Heart left ventricle (tissue), 16 donors: Measurements from ENCODE around the gene C5orf15. TPM values are rescaled to one million over a fixed set of nuclear protein-coding genes. Genes with fewer than 3 reads are reported as not detected.

Source experiments
- ATAC-seq, 4 donors: fragments of 200-7000 bp; cut with Tn5 transposase; one replicate each; pipeline ENCODE4 v1.9.1; 2020 to 2022; ENCODE audit warnings: moderate library complexity in 4 of 4, mild to moderate bottlenecking in 3 of 4, moderate number of reproducible peaks in 1 of 4
- DNase-seq, 5 donors: peaks; one replicate each; pipeline ENCODE4 v3.0.0-alpha.2; 2020
- H3K27ac ChIP-seq, 12 donors: fragments of 200-600 bp; sonication (generic) in 4 of 12; one replicate each; pipeline versions ENCODE4 v1.5.0 to v1.8.0; 2016 to 2022; ENCODE audit warnings: mild to moderate bottlenecking in 2 of 12
- H3K27me3 ChIP-seq, 9 donors: fragments of 200-600 bp; sonication (generic) in 2 of 9; one replicate each; pipeline versions ENCODE4 v1.5.1 to v1.8.0; 2016 to 2022; ENCODE audit warnings: mild to moderate bottlenecking in 3 of 9
- H3K36me3 ChIP-seq, 9 donors: fragments of 200-600 bp; sonication (generic) in 2 of 9; one replicate each; pipeline versions ENCODE4 v1.5.0 to v1.8.0; 2018 to 2022; ENCODE audit warnings: mild to moderate bottlenecking in 2 of 9
- H3K4me1 ChIP-seq, 12 donors: fragments of 200-600 bp; sonication (generic) in 4 of 12; one replicate each; pipeline versions ENCODE4 v1.5.0 to v1.8.0; 2016 to 2022; ENCODE audit warnings: mild to moderate bottlenecking in 3 of 12
- H3K4me3 ChIP-seq, 12 donors: fragments of 200-600 bp; sonication (generic) in 4 of 12; one replicate each; pipeline versions ENCODE4 v1.5.0 to v1.8.0; 2017 to 2022; ENCODE audit warnings: mild to moderate bottlenecking in 9 of 12, moderate library complexity in 4 of 12
- H3K9me3 ChIP-seq, 12 donors: fragments of 200-600 bp; sonication (generic) in 4 of 12; one replicate each; pipeline versions ENCODE4 v1.5.0 to v1.8.0; 2016 to 2022; ENCODE audit warnings: mild to moderate bottlenecking in 1 of 12
- CTCF ChIP-seq, 12 donors: fragments of 200-600 bp; sonication (generic) in 4 of 12; IDR thresholded peaks; one replicate each; pipeline versions ENCODE4 v1.5.0 to v1.8.0; 2018 to 2022; ENCODE audit warnings: antibody characterized with exemption in 12 of 12, mild to moderate bottlenecking in 5 of 12
- POLR2A ChIP-seq, 2 donors: fragments of 450-650 bp; IDR thresholded peaks; one replicate each; pipeline ENCODE4 v1.6.1; 2017; ENCODE audit warnings: antibody characterized with exemption in 2 of 2, mild to moderate bottlenecking in 2 of 2, moderate library complexity in 2 of 2
- WGBS, 4 donors: extraction: QIAGEN DNeasy Blood & Tissue Kit in 2 of 4; methylation state at CpG; one replicate each; pipeline versions ENCODE4 v1.1.5 to v1.1.7; 2013 to 2018; 5-methylcytosine and 5-hydroxymethylcytosine counted together
- intact Hi-C, 10 donors: fragments of 100-400 bp; cut with DNase I; formaldehyde crosslinking; loops; one replicate each; pipeline versions ENCODE4 v1.11.1 to v1.14.2; 2022
- polyA plus RNA-seq, 2 donors: library from polyadenylated mRNA; stranded (reverse); fragments of 200-250 nt; gene quantifications; one replicate each; pipeline ENCODE4 v1.2.3, GENCODE V29; 2013
- total RNA-seq, 9 donors: library from RNA; depleted of rRNA in 2 of 9; stranded (reverse); fragments of >200 nt in 2 of 9; fragmentation: NEBNext Ultra II Directional in 3 of 9; extraction: Animal tissue kit (Norgen Biotek cat#: 25700) in 3 of 9; gene quantifications; one replicate each; pipeline versions ENCODE4 v1.1.0 to v1.2.4, GENCODE V29; 2016 to 2023
- donor health status: ischemic (EF 13 %, LVEDD 7.1; RV severe dilation, severe dysfunction).
- donor health status: healthy with polysubstance abuse.
- donor health status: DM: no; HTN: yes; CAD: no.
- donor health status: DM: no; HTN: no; CAD: no.
- donor health status: ischemic (EF 25% LVEDD 6.9; RV normal size, moderate dysfunction).
- donor health status: ischemic (EF 25% LVEDD 5.7; RV mildly dilated, moderate dysfunction).
- donor health status: healthy.
- donor health status: DM: yes; HTN: yes; CAD: no.
- donor health status: ischemic (EF 35%, LVEDD 5.7; RV mildly dilated, moderate dysfunction).
- donor health status: nonischemic (EF 11% LVEDD 7.7; RV severe dilation, severe dysfunction).
- donor health status: DM: yes; HTN: yes; CAD: no.
- donor health status: PGD.
- donor health status: ischemic (EF 29% LVEDD 5.4; RV normal size, mild dysfunction).
- donor health status: nonischemic (EF 23%, LVEDD 6.1; RV moderate dilation, normal function).

The C5orf15 gene
- total and polyA plus RNA-seq, 11 donors = 15.8 to 68.6 (median 35.8) TPM

DNA sequence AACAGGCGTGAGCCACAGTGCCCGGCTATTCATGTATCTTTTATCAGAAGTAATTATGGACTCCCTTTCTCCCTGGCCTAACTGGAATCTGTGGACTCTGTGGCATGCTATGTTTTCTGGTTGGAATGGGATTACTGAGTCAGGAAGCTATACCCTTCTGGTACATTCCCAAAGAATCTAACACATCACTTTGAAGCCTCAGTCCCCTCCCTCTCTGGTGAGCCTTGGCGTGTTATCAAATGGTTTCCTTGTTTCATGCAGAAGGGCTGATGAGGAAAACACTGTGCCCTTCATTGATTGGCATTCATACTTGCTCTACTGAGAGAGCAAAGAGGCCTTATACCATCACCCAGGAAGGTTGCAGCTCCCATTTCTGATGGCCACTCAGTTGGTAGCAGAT lies 22.9 kb downstream of the C5orf15 start:
- no peaks in the 10 kb centered on the region for H3K9me3 ChIP-seq
- no peak overlapping the region for H3K27ac ChIP-seq
- intact Hi-C loops = loop anchor here in 6 of 10 donors (10.0 kb wide), 5 partner anchors 71 to 831 kb away; no protein-coding TSS in a partner anchor
- no peaks in the 10 kb centered on the region for H3K36me3 ChIP-seq
- WGBS, 4 donors = 79 to 88% (median 85%) methylated on average over 3 of the region's 3 CpGs
- no peaks in the 10 kb centered on the region for H3K27me3 ChIP-seq
- peak in 1 of 5 donors; percentile 2 for DNase-seq
- peaks cover 0 to 12% (median 6%) of the 10 kb centered on the region in 12 donors for H3K4me1 ChIP-seq
- ATAC-seq = no peak
- H3K4me3 ChIP-seq = no peak overlapping the region
- TF ChIP-seq POLR2A (IDR thresholded peaks at IDR 0.05) (no peak), CTCF (IDR thresholded peaks at IDR 0.05) (no peak)

- intact Hi-C loops = loop anchor here in 6 of 10 donors (1.0 to 10.0 kb wide), 7 partner anchors 70 to 830 kb away; no protein-coding TSS in a partner anchor
- peak in 3 of 4 donors; percentile 61 to 70 (median 67) for ATAC-seq
- DNase-seq = peak in 2 of 5 donors; percentile 35 to 41
Observed at GRCh38 chr5:133944263-133945185, 23.9 kb downstream of the C5orf15 start.

GRCh38 chr5:133943475-133943817 lies 25.0 kb downstream of the C5orf15 start:
- no peak for ATAC-seq
- DNase-seq = peak in 1 of 5 donors; percentile 7
- Histone ChIP-seq H3K4me3 (no peak overlapping the region), H3K27me3 (no peaks in the 10 kb centered on the region), H3K4me1 (peaks cover 0 to 8% (median 0%) of the 10 kb centered on the region in 12 donors), H3K27ac (no peak overlapping the region), H3K36me3 (no peaks in the 10 kb centered on the region), H3K9me3 (no peaks in the 10 kb centered on the region)
- TF ChIP-seq POLR2A (IDR thresholded peaks at IDR 0.05) (no peak), CTCF (IDR thresholded peaks at IDR 0.05) (no peak)
- 72 to 90% (median 80%) methylated on average over 6 to 7 of the region's 7 CpGs for WGBS, 4 donors
- intact Hi-C loops = loop anchor here in 6 of 10 donors (2.0 to 10.0 kb wide), 7 partner anchors 69 to 833 kb away; no protein-coding TSS in a partner anchor

More at GRCh38 chr5:133944263-133945185, 23.9 kb downstream of the C5orf15 start:
- WGBS, 4 donors = 61 to 71% (median 63%) methylated on average over 19 of the region's 19 CpGs
- Histone ChIP-seq H3K27me3 (no peaks in the 10 kb centered on the region), H3K4me3 (no peak overlapping the region), H3K4me1 (peaks cover 0 to 8% (median 0%) of the 10 kb centered on the region in 12 donors), H3K27ac (no peak overlapping the region), H3K36me3 (no peaks in the 10 kb centered on the region), H3K9me3 (no peaks in the 10 kb centered on the region)
- peak; percentile 36 to 66 (median 52) for TF ChIP-seq CTCF (IDR thresholded peaks at IDR 0.05)
- no peak for TF ChIP-seq POLR2A (IDR thresholded peaks at IDR 0.05)
